ENCODE measurements around the gene TSEN2.

- TF ChIP-seq RAD21 (conservative IDR thresholded peaks at IDR 0.05 in 1 of 2, IDR thresholded peaks at IDR 0.05 in 1 of 2) (no peak), CTCF (IDR thresholded peaks at IDR 0.05) (no peak), MAX (IDR thresholded peaks at IDR 0.05) (no peak), RCOR1 (IDR thresholded peaks at IDR 0.05; ENCODE audit: low read depth, low read length) (no peak), JUN (IDR thresholded peaks at IDR 0.05) (no peak), RNF2 (IDR thresholded peaks at IDR 0.05; ENCODE audit: borderline replicate concordance, low read depth) (no peak), REST (IDR thresholded peaks at IDR 0.05) (no peak), POLR2A (IDR thresholded peaks at IDR 0.05; ENCODE audit: low read length) (no peak), BHLHE40 (IDR thresholded peaks at IDR 0.05; ENCODE audit: low read depth, low read length) (no peak), MAFK (IDR thresholded peaks at IDR 0.05; ENCODE audit: partially characterized antibody) (no peak), RFX5 (IDR thresholded peaks at IDR 0.05) (no peak)
Observed at GRCh38 chr3:12445523-12446240, 38.6 kb upstream of the TSEN2 start.
